WTC11 (cell line): ENCODE measurements around the gene GALT. TPM values are rescaled to one million over a fixed set of nuclear protein-coding genes. Genes with fewer than 3 reads are reported as not detected.

Experiments
- ATAC-seq: fragments of 200-7000 bp; cut with Tn5 transposase; 2 replicates; pipeline ENCODE4 v1.10.0; 2021; ENCODE audit warnings: mild to moderate bottlenecking, moderate library complexity
- CTCF ChIA-PET: fragments of 300-600 bp; sonication (Branson Sonifier 250); formaldehyde crosslinking; loops from one replicate; lab custom pipeline; 2021; ENCODE audit warnings: antibody characterized with exemption; lab: Charles Lee
- POLR2A ChIA-PET: fragments of 350-600 bp; sonication (Branson Sonifier 250); formaldehyde crosslinking; loops from one replicate; lab custom pipeline; 2021; ENCODE audit warnings: antibody characterized with exemption; lab: Charles Lee
- DNase-seq: peaks from one replicate; pipeline ENCODE4 v3.0.0; 2021; ENCODE audit warnings: low spot score
- H3K27ac Mint-ChIP-seq: 2 replicates; pipeline ENCODE4 v1.8.0; 2021; ENCODE audit warnings: mixed read lengths
- H3K27me3 Mint-ChIP-seq: 2 replicates; pipeline ENCODE4 v1.8.0; 2021; ENCODE audit warnings: low read depth, mild to moderate bottlenecking, moderate library complexity, mixed read lengths
- H3K36me3 Mint-ChIP-seq: 2 replicates; pipeline ENCODE4 v1.8.0; 2021; ENCODE audit warnings: mixed read lengths
- H3K4me1 Mint-ChIP-seq: 2 replicates; pipeline ENCODE4 v1.8.0; 2022; ENCODE audit warnings: mixed read lengths
- H3K4me3 Mint-ChIP-seq: 2 replicates; pipeline ENCODE4 v1.8.0; 2021; ENCODE audit warnings: mild to moderate bottlenecking, moderate library complexity, mixed read lengths
- H3K9me3 Mint-ChIP-seq: 2 replicates; pipeline ENCODE4 v1.8.0; 2021; ENCODE audit warnings: mixed read lengths
- AFF4 ChIP-seq: sonication (generic); formaldehyde crosslinking; IDR thresholded peaks from 2 replicates; pipeline ENCODE4 v1.8.1; 2023; ENCODE audit warnings: mild to moderate bottlenecking, missing genetic modification reagents, borderline replicate concordance
- ATF6 ChIP-seq: sonication (generic); formaldehyde crosslinking; IDR thresholded peaks from 2 replicates; pipeline ENCODE4 v1.8.1; 2023; ENCODE audit warnings: mild to moderate bottlenecking, missing genetic modification reagents
- CDX4 ChIP-seq: fragments of 250-450 bp; sonication (Bioruptor Pico); IDR thresholded peaks from 2 replicates; pipeline ENCODE4 v1.9.0; 2021; ENCODE audit warnings: moderate library complexity, mild to moderate bottlenecking, inconsistent platforms, borderline replicate concordance
- E2F4 ChIP-seq: sonication (generic); formaldehyde crosslinking; IDR thresholded peaks from 2 replicates; pipeline ENCODE4 v1.8.1; 2022; ENCODE audit warnings: low read depth, mild to moderate bottlenecking, moderate library complexity, missing genetic modification reagents, borderline replicate concordance
- FOXJ3 ChIP-seq: sonication (generic); formaldehyde crosslinking; IDR thresholded peaks from 2 replicates; pipeline ENCODE4 v1.9.0; 2021; ENCODE audit warnings: missing genetic modification reagents, mild to moderate bottlenecking, borderline replicate concordance
- GABPB1 ChIP-seq: sonication (generic); formaldehyde crosslinking; IDR thresholded peaks from 2 replicates; pipeline ENCODE4 v1.8.1; 2023; ENCODE audit warnings: mild to moderate bottlenecking, missing genetic modification reagents
- NR3C1 ChIP-seq: sonication (generic); formaldehyde crosslinking; conservative IDR thresholded peaks from 2 replicates; pipeline ENCODE4 v1.8.1; 2023; ENCODE audit warnings: low read depth, mild to moderate bottlenecking, missing genetic modification reagents
- PRDM15 ChIP-seq: sonication (generic); formaldehyde crosslinking; IDR thresholded peaks from 2 replicates; pipeline ENCODE4 v1.8.0; 2022; ENCODE audit warnings: missing genetic modification reagents
- PRRX2 ChIP-seq: fragments of 250-450 bp; sonication (Bioruptor Pico); IDR thresholded peaks from 2 replicates; pipeline ENCODE4 v1.8.0; 2021; ENCODE audit warnings: mild to moderate bottlenecking
- RELA ChIP-seq: sonication (generic); formaldehyde crosslinking; IDR thresholded peaks from 2 replicates; pipeline ENCODE4 v1.8.1; 2022; ENCODE audit warnings: missing genetic modification reagents, mild to moderate bottlenecking, borderline replicate concordance
- SOX15 ChIP-seq: fragments of 250-450 bp; sonication (Bioruptor Pico); IDR thresholded peaks from 2 replicates; pipeline ENCODE4 v1.9.0; 2021; ENCODE audit warnings: mild to moderate bottlenecking
- TEAD1 ChIP-seq: sonication (generic); formaldehyde crosslinking; IDR thresholded peaks from 2 replicates; pipeline ENCODE4 v1.8.0; 2022; ENCODE audit warnings: mild to moderate bottlenecking, missing genetic modification reagents
- TEAD4 ChIP-seq: sonication (generic); formaldehyde crosslinking; IDR thresholded peaks from 2 replicates; pipeline ENCODE4 v1.8.0; 2022; ENCODE audit warnings: mild to moderate bottlenecking, missing genetic modification reagents
- ZNF232 ChIP-seq: sonication (generic); formaldehyde crosslinking; IDR thresholded peaks from 2 replicates; pipeline ENCODE4 v1.8.0; 2022; ENCODE audit warnings: mild to moderate bottlenecking, missing genetic modification reagents
- ZNF317 ChIP-seq: sonication (generic); formaldehyde crosslinking; IDR thresholded peaks from 2 replicates; pipeline ENCODE4 v1.8.1; 2023; ENCODE audit warnings: low read depth, mild to moderate bottlenecking, moderate library complexity, missing genetic modification reagents, borderline replicate concordance
- ZNF532 ChIP-seq: fragments of 250-450 bp; sonication (Bioruptor Pico); IDR thresholded peaks from 2 replicates; pipeline ENCODE4 v1.9.0; 2021; ENCODE audit warnings: mild to moderate bottlenecking, borderline replicate concordance
- ZNF671 ChIP-seq: fragments of 250-450 bp; sonication (Bioruptor Pico); IDR thresholded peaks from 2 replicates; pipeline ENCODE4 v1.8.0; 2021; ENCODE audit warnings: mild to moderate bottlenecking
- total RNA-seq: library from RNA; stranded (reverse); gene quantifications from 3 replicates; pipeline ENCODE4 v1.2.3, GENCODE V29; 2021

Gene GALT
- total RNA-seq, 1 experiment from 2014 or later: 39.7 TPM

- peaks cover 9% of the 10 kb centered on the region for H3K4me1 Mint-ChIP-seq
- ChIA-PET POLR2A (interaction anchor here (1.0 kb wide), 1 partner anchor 16 kb away, joined by 3 read pairs; the partner anchor contains the start of gene GALT), CTCF (interaction anchor here (0.8 to 3.5 kb wide), 6 partner anchors 13 to 71 kb away, joined by 4 to 39 read pairs (median 6); partner anchors contain the start of genes GALT and SIGMAR1)
- H3K27me3 Mint-ChIP-seq: peaks cover 6% of the 10 kb centered on the region
- DNase-seq: no peak
- H3K36me3 Mint-ChIP-seq: 0 out of 2 replicates have a peak, but pooled peaks cover 2% of the 10 kb centered on the region
- ATAC-seq: no peak
- no peak within 1 kb of the TSS for H3K27ac Mint-ChIP-seq
- H3K4me3 Mint-ChIP-seq: no peak within 1 kb of the TSS
- no peaks in the 10 kb centered on the region for H3K9me3 Mint-ChIP-seq
- TF ChIP-seq ZNF671 (CRISPR knock-in tag) (no peak), ZNF532 (CRISPR knock-in tag) (no peak), ZNF317 (CRISPR knock-in tag) (no peak), GABPB1 (no peak)
- TF ChIP-seq, all 79 proteins: peak for 0
These were observed 16.2 kb downstream of the GALT start, which contains the start of gene CCL27 for GRCh38 chr9:34662526-34663302. Gene CCL27, minus strand, starts transcription at chr9:34662657. Its CDS starts 24 bp downstream, at chr9:34662633.

GRCh38 chr9:34663303-34663605, 16.8 kb downstream of the GALT start:
- DNase-seq (no peak), ATAC-seq (no peak)
- CTCF ChIA-PET: interaction anchor here (1.2 to 3.5 kb wide), 6 partner anchors 11 to 331 kb away, joined by 3 to 56 read pairs (median 18); partner anchors contain the start of genes GALT, IL11RA and SIGMAR1
- H3K4me3 Mint-ChIP-seq: no peak overlapping the region
- H3K27me3 Mint-ChIP-seq: peaks cover 6% of the 10 kb centered on the region
- POLR2A ChIA-PET: no interaction called here
- no peaks in the 10 kb centered on the region for H3K9me3 Mint-ChIP-seq
- peaks cover 9% of the 10 kb centered on the region for H3K4me1 Mint-ChIP-seq
- TF ChIP-seq ZNF232 (no peak), AFF4 (CRISPR knock-in tag) (no peak), ZNF317 (CRISPR knock-in tag) (no peak), PRDM15 (CRISPR knock-in tag) (no peak), SOX15 (CRISPR knock-in tag) (no peak), NR3C1 (no peak), RELA (CRISPR knock-in tag) (no peak), CDX4 (no peak), FOXJ3 (no peak), ATF6 (CRISPR knock-in tag) (no peak), TEAD4 (no peak), TEAD1 (CRISPR knock-in tag) (no peak), PRRX2 (CRISPR knock-in tag) (no peak), E2F4 (CRISPR knock-in tag) (no peak)
- TF ChIP-seq, all 79 proteins: peak for 0
- Mint-ChIP-seq H3K27ac (no peak overlapping the region), H3K36me3 (peaks cover 4% of the 10 kb centered on the region; the same call in 1 of the 2 replicates)
